Measurements from ENCODE around the gene GPATCH8. TPM values are rescaled to one million over a fixed set of nuclear protein-coding genes. Genes with fewer than 3 reads are reported as not detected.
"Not testable (repeated sequence)": the region's sequence is repeated elsewhere in the genome, so short reads cannot be mapped to it uniquely, and the experiment has no call there.

Gene GPATCH8
- total and polyA plus RNA-seq, 5 donors from 2014 or later: 24.0 to 87.7 (median 25.5) TPM

DNA sequence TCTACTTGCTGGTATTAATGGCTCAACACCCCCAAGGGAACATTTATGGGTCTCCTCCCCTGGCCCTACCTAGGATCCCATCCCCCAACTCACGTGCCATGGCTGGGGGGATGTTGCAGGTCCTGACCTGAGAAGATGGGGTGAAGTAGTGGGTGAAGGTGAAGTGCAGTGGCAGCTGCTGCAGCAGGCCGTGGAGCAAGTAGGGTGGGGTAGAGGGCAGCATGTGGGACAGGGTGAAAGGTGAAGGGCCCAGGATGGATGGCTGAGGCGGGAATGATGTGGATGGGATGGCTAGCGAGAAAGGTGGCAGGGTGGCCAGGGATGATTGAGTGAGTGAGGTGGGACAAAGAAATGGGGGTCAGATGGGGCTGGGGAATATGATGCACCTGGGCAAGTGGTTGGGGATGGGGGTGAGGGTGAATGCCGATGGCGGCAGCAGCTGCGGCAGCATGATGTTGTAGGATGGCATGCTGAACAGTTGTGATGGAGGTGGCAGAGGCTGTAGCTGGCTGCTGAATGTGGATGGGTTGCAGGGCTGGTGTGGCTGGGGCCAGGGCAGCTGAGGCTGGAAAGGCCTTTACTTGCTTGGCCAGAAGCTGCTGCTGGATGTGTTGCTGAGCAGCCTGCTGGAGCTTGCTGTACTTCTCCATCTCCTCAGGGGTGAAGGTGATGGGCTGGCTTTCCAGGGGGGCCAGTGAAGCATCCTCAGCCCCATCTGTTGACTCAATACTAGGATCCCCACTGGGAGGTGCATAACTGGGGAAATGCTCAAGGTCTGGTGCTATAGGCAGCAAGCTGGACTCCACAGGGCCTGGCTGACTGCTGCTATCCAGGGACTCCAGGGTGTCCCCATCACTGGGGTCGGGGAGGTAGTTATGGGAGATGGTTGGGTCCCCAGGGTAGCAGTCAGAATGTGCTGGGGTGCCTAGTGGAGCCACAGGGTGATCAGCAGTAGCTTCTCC, 105.4 kb downstream of the GPATCH8 start:
- ATAC-seq (ENCODE audit: low read depth in 2 of 2) (peak in 1 of 2 donors; percentile 15), DNase-seq (no peak)
- Histone ChIP-seq H3K27ac (ENCODE audit: insufficient read depth, low read length, poor library complexity, severe bottlenecking) (no peak overlapping the region), H3K27me3 (ENCODE audit: control insufficient read depth, insufficient read depth, low read length) (no peaks in the 10 kb centered on the region), H3K9me3 (ENCODE audit: control insufficient read depth in 2 of 2, low read length in 2 of 2) (no peaks in the 10 kb centered on the region), H3K36me3 (ENCODE audit: control insufficient read depth, insufficient read depth, low read length) (peaks cover 49% of the 10 kb centered on the region), H3K4me3 (ENCODE audit: low read depth, low read length) (no peak overlapping the region), H3K4me1 (ENCODE audit: control insufficient read depth, insufficient read depth, low read length, poor library complexity, severe bottlenecking) (no peaks in the 10 kb centered on the region)
- H3K9me3 Mint-ChIP-seq: peaks cover 0 to 2% (median 0%) of the 10 kb centered on the region in 7 donors
- H3K36me3 Mint-ChIP-seq: peaks cover 44% of the 10 kb centered on the region
- peak overlapping the region in 1 of 3 donors; percentile 43 for H3K27ac Mint-ChIP-seq
- no peaks in the 10 kb centered on the region for H3K27me3 Mint-ChIP-seq
- H3K4me3 Mint-ChIP-seq: no peak overlapping the region
- H3K4me1 Mint-ChIP-seq: peaks cover 0 to 4% (median 3%) of the 10 kb centered on the region in 4 donors

DNA sequence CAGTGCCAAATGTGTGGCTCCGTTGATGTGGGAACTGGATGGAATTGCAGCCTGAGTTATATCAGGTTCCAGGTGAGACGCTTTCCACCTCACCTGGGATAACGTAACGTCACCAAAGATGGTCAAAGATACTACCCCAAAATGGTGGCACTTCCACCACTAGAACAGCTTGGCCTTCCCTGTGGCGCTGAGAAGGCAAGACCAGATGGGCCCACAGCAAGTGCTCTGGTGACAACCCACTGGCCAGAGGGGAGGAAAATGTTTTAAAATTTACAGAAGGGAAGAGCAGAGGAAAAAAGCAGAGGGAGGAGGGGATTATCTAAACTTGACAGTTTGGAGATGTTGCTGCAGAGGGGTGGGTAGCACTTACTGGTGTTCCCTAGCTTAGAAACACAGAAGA, 106.3 kb downstream of the GPATCH8 start:
- DNase-seq (no peak), ATAC-seq (ENCODE audit: low read depth in 2 of 2) (no peak)
- no peak overlapping the region for H3K4me3 Mint-ChIP-seq
- H3K9me3 ChIP-seq (ENCODE audit: control insufficient read depth in 2 of 2, low read length in 2 of 2): no peaks in the 10 kb centered on the region
- peaks cover 45% of the 10 kb centered on the region for H3K36me3 ChIP-seq (ENCODE audit: control insufficient read depth, insufficient read depth, low read length)
- H3K9me3 Mint-ChIP-seq: peaks cover 0 to 2% (median 0%) of the 10 kb centered on the region in 7 donors
- peak overlapping the region in 1 of 3 donors; percentile 3 for H3K27ac Mint-ChIP-seq
- peaks cover 38% of the 10 kb centered on the region for H3K36me3 Mint-ChIP-seq
- H3K27me3 Mint-ChIP-seq: no peaks in the 10 kb centered on the region
- H3K4me3 ChIP-seq (ENCODE audit: low read depth, low read length): no peak overlapping the region
- H3K27me3 ChIP-seq (ENCODE audit: control insufficient read depth, insufficient read depth, low read length): no peaks in the 10 kb centered on the region
- H3K4me1 ChIP-seq (ENCODE audit: control insufficient read depth, insufficient read depth, low read length, poor library complexity, severe bottlenecking): no peaks in the 10 kb centered on the region
- peaks cover 0 to 4% (median 3%) of the 10 kb centered on the region in 4 donors for H3K4me1 Mint-ChIP-seq
- no peak overlapping the region for H3K27ac ChIP-seq (ENCODE audit: insufficient read depth, low read length, poor library complexity, severe bottlenecking)

- Mint-ChIP-seq H3K9me3 (no peaks in the 10 kb centered on the region), H3K36me3 (peaks cover 24% of the 10 kb centered on the region), H3K4me3 (peak overlapping the region in 1 of 4 donors; percentile 5), H3K27ac (no peak overlapping the region), H3K27me3 (no peaks in the 10 kb centered on the region), H3K4me1 (peaks cover 0 to 6% (median 2%) of the 10 kb centered on the region in 4 donors)
- H3K27me3 ChIP-seq (ENCODE audit: control insufficient read depth, insufficient read depth, low read length): no peaks in the 10 kb centered on the region
- no peak for ATAC-seq (ENCODE audit: low read depth in 2 of 2)
- no peak overlapping the region for H3K27ac ChIP-seq (ENCODE audit: insufficient read depth, low read length, poor library complexity, severe bottlenecking)
- H3K4me1 ChIP-seq (ENCODE audit: control insufficient read depth, insufficient read depth, low read length, poor library complexity, severe bottlenecking): no peaks in the 10 kb centered on the region
- H3K4me3 ChIP-seq (ENCODE audit: low read depth, low read length): no peak overlapping the region
- peaks cover 26% of the 10 kb centered on the region for H3K36me3 ChIP-seq (ENCODE audit: control insufficient read depth, insufficient read depth, low read length)
- no peak for DNase-seq
- no peaks in the 10 kb centered on the region for H3K9me3 ChIP-seq (ENCODE audit: control insufficient read depth in 2 of 2, low read length in 2 of 2)
These were observed 108.4 kb downstream of the GPATCH8 start for GRCh38 chr17:44394833-44395232.

DNA sequence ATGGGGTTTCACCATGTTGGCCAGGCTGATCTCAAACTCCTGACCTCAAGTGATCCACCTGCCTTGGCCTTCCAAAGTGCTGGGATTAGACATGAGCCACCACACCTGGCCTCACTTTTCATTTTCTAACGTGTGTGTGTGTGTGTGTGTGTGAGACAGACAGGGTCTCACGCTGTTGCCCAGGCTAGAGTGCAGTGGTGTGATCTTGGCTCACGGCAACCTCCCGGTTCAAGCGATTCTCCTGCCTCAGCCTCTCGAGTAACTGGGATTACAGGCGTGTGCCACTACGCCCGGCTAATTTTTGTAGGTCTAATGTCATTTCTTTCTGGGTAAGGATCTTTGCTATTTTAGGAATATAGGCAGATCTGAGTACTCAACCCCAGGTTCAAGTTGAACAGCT, 109.1 kb downstream of the GPATCH8 start:
- H3K36me3 ChIP-seq (ENCODE audit: control insufficient read depth, insufficient read depth, low read length): peaks cover 19% of the 10 kb centered on the region
- not testable (repeated sequence) for H3K27me3 ChIP-seq (ENCODE audit: control insufficient read depth, insufficient read depth, low read length); ATAC-seq (ENCODE audit: low read depth in 2 of 2); H3K4me1 ChIP-seq (ENCODE audit: control insufficient read depth, insufficient read depth, low read length, poor library complexity, severe bottlenecking); H3K4me3 Mint-ChIP-seq; H3K9me3 ChIP-seq (ENCODE audit: control insufficient read depth in 2 of 2, low read length in 2 of 2); H3K27ac ChIP-seq (ENCODE audit: insufficient read depth, low read length, poor library complexity, severe bottlenecking); H3K4me1 Mint-ChIP-seq; H3K27me3 Mint-ChIP-seq; H3K9me3 Mint-ChIP-seq; DNase-seq; H3K27ac Mint-ChIP-seq; H3K4me3 ChIP-seq (ENCODE audit: low read depth, low read length)
- H3K36me3 Mint-ChIP-seq: peaks cover 16% of the 10 kb centered on the region

GRCh38 chr17:44390250-44390870, 112.8 kb downstream of the GPATCH8 start:
- peaks cover 5% of the 10 kb centered on the region for H3K27me3 ChIP-seq (ENCODE audit: control insufficient read depth, insufficient read depth, low read length)
- no peaks in the 10 kb centered on the region for H3K36me3 ChIP-seq (ENCODE audit: control insufficient read depth, insufficient read depth, low read length)
- H3K27ac ChIP-seq (ENCODE audit: insufficient read depth, low read length, poor library complexity, severe bottlenecking): no peak overlapping the region
- Mint-ChIP-seq H3K36me3 (no peaks in the 10 kb centered on the region), H3K27me3 (peaks cover 16% of the 10 kb centered on the region), H3K4me3 (no peak overlapping the region), H3K9me3 (no peaks in the 10 kb centered on the region), H3K4me1 (peaks cover 0 to 13% (median 3%) of the 10 kb centered on the region in 4 donors), H3K27ac (no peak overlapping the region)
- peaks cover 7% of the 10 kb centered on the region for H3K4me1 ChIP-seq (ENCODE audit: control insufficient read depth, insufficient read depth, low read length, poor library complexity, severe bottlenecking)
- ATAC-seq (ENCODE audit: low read depth in 2 of 2): no peak
- no peak for DNase-seq
- no peaks in the 10 kb centered on the region for H3K9me3 ChIP-seq (ENCODE audit: control insufficient read depth in 2 of 2, low read length in 2 of 2)
- no peak overlapping the region for H3K4me3 ChIP-seq (ENCODE audit: low read depth, low read length)

- Histone ChIP-seq H3K4me3 (ENCODE audit: low read depth, low read length) (no peak overlapping the region), H3K27ac (ENCODE audit: insufficient read depth, low read length, poor library complexity, severe bottlenecking) (no peak overlapping the region), H3K27me3 (ENCODE audit: control insufficient read depth, insufficient read depth, low read length) (peaks cover 5% of the 10 kb centered on the region), H3K4me1 (ENCODE audit: control insufficient read depth, insufficient read depth, low read length, poor library complexity, severe bottlenecking) (peaks cover 13% of the 10 kb centered on the region), H3K36me3 (ENCODE audit: control insufficient read depth, insufficient read depth, low read length) (no peaks in the 10 kb centered on the region), H3K9me3 (ENCODE audit: control insufficient read depth in 2 of 2, low read length in 2 of 2) (no peaks in the 10 kb centered on the region)
- Mint-ChIP-seq H3K27me3 (peaks cover 20% of the 10 kb centered on the region), H3K9me3 (no peaks in the 10 kb centered on the region), H3K36me3 (no peaks in the 10 kb centered on the region), H3K4me3 (peak overlapping the region in 1 of 4 donors; percentile 66), H3K27ac (peak overlapping the region in 1 of 3 donors; percentile 85), H3K4me1 (peaks cover 0 to 17% (median 3%) of the 10 kb centered on the region in 4 donors)
- ATAC-seq (ENCODE audit: low read depth in 2 of 2): no peak
- no peak for DNase-seq
These were observed 113.4 kb downstream of the GPATCH8 start for GRCh38 chr17:44389723-44390202.

GRCh38 chr17:44389281-44389680, 113.9 kb downstream of the GPATCH8 start, which contains the start of gene ITGA2B:
Gene ITGA2B, minus strand, starts transcription at chr17:44389649. Its CDS starts 176 bp downstream, at chr17:44389473.
- ATAC-seq (ENCODE audit: low read depth in 2 of 2) (no peak), DNase-seq (no peak)
- Histone ChIP-seq H3K27me3 (ENCODE audit: control insufficient read depth, insufficient read depth, low read length) (peaks cover 5% of the 10 kb centered on the region), H3K4me3 (ENCODE audit: low read depth, low read length) (no peak within 1 kb of the TSS), H3K9me3 (ENCODE audit: control insufficient read depth in 2 of 2, low read length in 2 of 2) (no peaks in the 10 kb centered on the region), H3K27ac (ENCODE audit: insufficient read depth, low read length, poor library complexity, severe bottlenecking) (no peak within 1 kb of the TSS), H3K4me1 (ENCODE audit: control insufficient read depth, insufficient read depth, low read length, poor library complexity, severe bottlenecking) (peaks cover 15% of the 10 kb centered on the region), H3K36me3 (ENCODE audit: control insufficient read depth, insufficient read depth, low read length) (no peaks in the 10 kb centered on the region)
- H3K36me3 Mint-ChIP-seq: no peaks in the 10 kb centered on the region
- H3K27me3 Mint-ChIP-seq: peaks cover 25% of the 10 kb centered on the region
- H3K9me3 Mint-ChIP-seq: no peaks in the 10 kb centered on the region
- peak within 1 kb of the TSS in 1 of 4 donors; percentile 66 for H3K4me3 Mint-ChIP-seq
- H3K27ac Mint-ChIP-seq: peak within 1 kb of the TSS in 1 of 3 donors; percentile 85
- peaks cover 0 to 21% (median 3%) of the 10 kb centered on the region in 4 donors for H3K4me1 Mint-ChIP-seq

Measured in CD4-positive, CD25-positive, alpha-beta regulatory T cell (primary cell).